ENCODE results near the gene COL24A1. TPM values are rescaled to one million over a fixed set of nuclear protein-coding genes. Genes with fewer than 3 reads are reported as not detected.
A peak's percentile ranks its signal among the peaks of the same experiment; 100 is the strongest.

COL24A1 gene
- total and polyA plus RNA-seq, 4 donors: 0.33 to 16.7 (median 0.67) TPM

- Histone ChIP-seq H3K27ac (ENCODE audit: low read depth in 1 of 2, low read length in 1 of 2) (no peak overlapping the region), H3K36me3 (ENCODE audit: control insufficient read depth in 4 of 4, insufficient read depth in 4 of 4, low read length in 4 of 4) (no peaks in the 10 kb centered on the region), H3K27me3 (ENCODE audit: control insufficient read depth in 3 of 3, insufficient read depth in 3 of 3, low read length in 2 of 3) (no peaks in the 10 kb centered on the region), H3K9ac (ENCODE audit: insufficient read depth in 1 of 2, low read length in 2 of 2) (no peak overlapping the region), H3K9me3 (ENCODE audit: control insufficient read depth in 4 of 4, insufficient read depth in 3 of 4, low read length in 3 of 4) (no peaks in the 10 kb centered on the region), H3K4me3 (no peak overlapping the region), H3K4me1 (ENCODE audit: control insufficient read depth in 5 of 5, insufficient read depth in 5 of 5, low read length in 5 of 5) (peaks cover 0 to 5% (median 0%) of the 10 kb centered on the region in 5 donors)
- peak in 2 of 3 donors; percentile 40 to 71 for DNase-seq
- ATAC-seq (ENCODE audit: insufficient read depth, low FRiP score): no peak
- TF ChIP-seq, protein P1, sequence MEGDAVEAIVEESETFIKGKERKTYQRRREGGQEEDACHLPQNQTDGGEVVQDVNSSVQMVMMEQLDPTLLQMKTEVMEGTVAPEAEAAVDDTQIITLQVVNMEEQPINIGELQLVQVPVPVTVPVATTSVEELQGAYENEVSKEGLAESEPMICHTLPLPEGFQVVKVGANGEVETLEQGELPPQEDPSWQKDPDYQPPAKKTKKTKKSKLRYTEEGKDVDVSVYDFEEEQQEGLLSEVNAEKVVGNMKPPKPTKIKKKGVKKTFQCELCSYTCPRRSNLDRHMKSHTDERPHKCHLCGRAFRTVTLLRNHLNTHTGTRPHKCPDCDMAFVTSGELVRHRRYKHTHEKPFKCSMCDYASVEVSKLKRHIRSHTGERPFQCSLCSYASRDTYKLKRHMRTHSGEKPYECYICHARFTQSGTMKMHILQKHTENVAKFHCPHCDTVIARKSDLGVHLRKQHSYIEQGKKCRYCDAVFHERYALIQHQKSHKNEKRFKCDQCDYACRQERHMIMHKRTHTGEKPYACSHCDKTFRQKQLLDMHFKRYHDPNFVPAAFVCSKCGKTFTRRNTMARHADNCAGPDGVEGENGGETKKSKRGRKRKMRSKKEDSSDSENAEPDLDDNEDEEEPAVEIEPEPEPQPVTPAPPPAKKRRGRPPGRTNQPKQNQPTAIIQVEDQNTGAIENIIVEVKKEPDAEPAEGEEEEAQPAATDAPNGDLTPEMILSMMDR (IDR thresholded peaks at IDR 0.05; ENCODE audit: control extremely low read depth, extremely low read depth): no peak
- WGBS, 2 donors: 39 to 63% methylated on average over 3 of the region's 3 CpGs
Observed at GRCh38 chr1:85888921-85889320, 267.7 kb downstream of the COL24A1 start.

- H3K36me3 ChIP-seq (ENCODE audit: control insufficient read depth in 4 of 4, insufficient read depth in 4 of 4, low read length in 4 of 4): peaks cover 0 to 2% (median 0%) of the 10 kb centered on the region in 4 donors
- no peaks in the 10 kb centered on the region for H3K27me3 ChIP-seq (ENCODE audit: control insufficient read depth in 3 of 3, insufficient read depth in 3 of 3, low read length in 2 of 3)
- TF ChIP-seq, protein P1 (IDR thresholded peaks at IDR 0.05; ENCODE audit: control extremely low read depth, extremely low read depth): no peak
- no peak overlapping the region for H3K9ac ChIP-seq (ENCODE audit: insufficient read depth in 1 of 2, low read length in 2 of 2)
- no peak overlapping the region for H3K4me3 ChIP-seq
- no peaks in the 10 kb centered on the region for H3K9me3 ChIP-seq (ENCODE audit: control insufficient read depth in 4 of 4, insufficient read depth in 3 of 4, low read length in 3 of 4)
- H3K4me1 ChIP-seq (ENCODE audit: control insufficient read depth in 5 of 5, insufficient read depth in 5 of 5, low read length in 5 of 5): peaks cover 0 to 4% (median 0%) of the 10 kb centered on the region in 5 donors
- no peak for ATAC-seq (ENCODE audit: insufficient read depth, low FRiP score)
- WGBS, 2 donors: 41 to 47% methylated on average over 1 of the region's 1 CpG
- no peak overlapping the region for H3K27ac ChIP-seq (ENCODE audit: low read depth in 1 of 2, low read length in 1 of 2)
- peak in 1 of 3 donors; percentile 34 for DNase-seq
Observed at GRCh38 chr1:85884372-85885035, 272.1 kb downstream of the COL24A1 start.

- H3K9ac ChIP-seq (ENCODE audit: insufficient read depth in 1 of 2, low read length in 2 of 2): no peak overlapping the region
- H3K4me1 ChIP-seq (ENCODE audit: control insufficient read depth in 5 of 5, insufficient read depth in 5 of 5, low read length in 5 of 5): peaks cover 0 to 2% (median 0%) of the 10 kb centered on the region in 5 donors
- peaks cover 0 to 7% (median 2%) of the 10 kb centered on the region in 4 donors for H3K36me3 ChIP-seq (ENCODE audit: control insufficient read depth in 4 of 4, insufficient read depth in 4 of 4, low read length in 4 of 4)
- H3K27me3 ChIP-seq (ENCODE audit: control insufficient read depth in 3 of 3, insufficient read depth in 3 of 3, low read length in 2 of 3): no peaks in the 10 kb centered on the region
- DNase-seq (no peak), ATAC-seq (ENCODE audit: insufficient read depth, low FRiP score) (no peak)
- H3K27ac ChIP-seq (ENCODE audit: low read depth in 1 of 2, low read length in 1 of 2): no peak overlapping the region
- TF ChIP-seq, protein P1 (IDR thresholded peaks at IDR 0.05; ENCODE audit: control extremely low read depth, extremely low read depth): no peak
- no peak overlapping the region for H3K4me3 ChIP-seq
- no peaks in the 10 kb centered on the region for H3K9me3 ChIP-seq (ENCODE audit: control insufficient read depth in 4 of 4, insufficient read depth in 3 of 4, low read length in 3 of 4)
Observed at GRCh38 chr1:85867189-85867588, 289.4 kb downstream of the COL24A1 start.

Data from lung (tissue), 12 donors.